Right cardiac atrium (tissue), 5 donors: ENCODE data around the gene GTSE1. TPM values are rescaled to one million over a fixed set of nuclear protein-coding genes. Genes with fewer than 3 reads are reported as not detected.

ENCODE experiments used
- ATAC-seq, 2 donors: fragments of 200-7000 bp; cut with Tn5 transposase; one replicate each; pipeline versions ENCODE4 v1.8.0 to v1.9.1; 2020; ENCODE audit warnings: moderate library complexity in 2 of 2, mild to moderate bottlenecking in 1 of 2
- DNase-seq, 3 donors: peaks; one replicate each; pipeline ENCODE4 v3.0.0-alpha.2; 2020
- H3K27ac ChIP-seq: one replicate; pipeline ENCODE4 v1.5.1; 2013; ENCODE audit warnings: mild to moderate bottlenecking, low read length, control low read depth, moderate library complexity
- H3K27me3 ChIP-seq: one replicate; pipeline ENCODE4 v1.6.1; 2013; ENCODE audit not compliant: control insufficient read depth, insufficient read depth
- H3K4me1 ChIP-seq: one replicate; pipeline ENCODE4 v1.6.1; 2013; ENCODE audit warnings: low read length; ENCODE audit not compliant: control insufficient read depth, insufficient read depth
- H3K4me3 ChIP-seq: one replicate; pipeline ENCODE4 v1.5.1; 2013; ENCODE audit warnings: low read length, control low read depth
- H3K9me3 ChIP-seq: one replicate; pipeline ENCODE4 v1.6.1; 2013; ENCODE audit warnings: low read length; ENCODE audit not compliant: control insufficient read depth
- WGBS: extraction: QIAGEN DNeasy Blood & Tissue Kit; methylation state at CpG from one replicate; pipeline ENCODE4 v1.1.7; 2013; 5-methylcytosine and 5-hydroxymethylcytosine counted together
- intact Hi-C, 4 donors: fragments of 100-400 bp; cut with DNase I; formaldehyde crosslinking; loops; one replicate each; pipeline versions ENCODE4 v1.11.0 to v1.14.0; 2022 to 2023
- polyA plus RNA-seq: library from polyadenylated mRNA; stranded (reverse); fragments of 200-250 nt; gene quantifications from one replicate; pipeline ENCODE4 v1.2.3, GENCODE V29; 2013
- total RNA-seq, 4 donors: library from RNA; stranded (reverse); fragmentation: NEBNext Ultra II Directional; extraction: Animal tissue kit (Norgen Biotek cat#: 25700); gene quantifications; one replicate each; pipeline ENCODE4 v1.2.1, GENCODE V29; 2021
- donor health status: healthy with polysubstance abuse.
- donor health status: DM: no; HTN: yes; CAD: no.
- donor health status: DM: no; HTN: no; CAD: no.
- donor health status: DM: no; HTN: yes; CAD: no; lungs with severe emphysema.
- donor health status: DM: yes; HTN: yes; CAD: no.

GTSE1 gene
- total and polyA plus RNA-seq, 5 donors, result 0.42 to 1.8 (median 1.2) TPM

GRCh38 chr22:46330426-46330825 is 33.8 kb downstream of the GTSE1 start:
- ATAC-seq (no peak), DNase-seq (no peak)
- Histone ChIP-seq H3K9me3 (no peaks in the 10 kb centered on the region), H3K27me3 (no peaks in the 10 kb centered on the region), H3K27ac (no peak overlapping the region), H3K4me1 (no peaks in the 10 kb centered on the region), H3K4me3 (no peak overlapping the region)
- 98% methylated on average over 4 of the region's 4 CpGs for WGBS
- intact Hi-C loops, result no loop called here

GRCh38 chr22:46331496-46331895 is 34.8 kb downstream of the GTSE1 start:
- Histone ChIP-seq H3K9me3 (no peaks in the 10 kb centered on the region), H3K27ac (no peak overlapping the region), H3K4me1 (no peaks in the 10 kb centered on the region), H3K27me3 (no peaks in the 10 kb centered on the region), H3K4me3 (no peak overlapping the region)
- 96% methylated on average over 23 of the region's 23 CpGs for WGBS
- intact Hi-C loops, result no loop called here
- DNase-seq, result no peak
- ATAC-seq, result no peak

- Histone ChIP-seq H3K4me1 (no peaks in the 10 kb centered on the region), H3K27me3 (no peaks in the 10 kb centered on the region), H3K27ac (peak within 1 kb of the TSS; percentile 96), H3K4me3 (peak within 1 kb of the TSS; percentile 75), H3K9me3 (no peaks in the 10 kb centered on the region)
- intact Hi-C loops, result no loop called here
- peak; percentile 96 for ATAC-seq
- under 1% methylated on average over 93 of the region's 93 CpGs for WGBS
- DNase-seq, result peak; percentile 89 to 95 (median 95)
Observed at GRCh38 chr22:46335201-46336118, 38.8 kb downstream of the GTSE1 start, which contains the start of gene TRMU. Gene TRMU (plus strand): TSS chr22:46335714. CDS start chr22:46335765, 51 bp downstream.

- Histone ChIP-seq H3K9me3 (no peaks in the 10 kb centered on the region), H3K27me3 (no peaks in the 10 kb centered on the region), H3K4me1 (no peaks in the 10 kb centered on the region), H3K27ac (peak overlapping the region; percentile 57), H3K4me3 (peak overlapping the region; percentile 75)
- intact Hi-C loops, result no loop called here
- ATAC-seq (peak; percentile 42 to 47), DNase-seq (peak in 2 of 3 donors; percentile 70 to 77)
- WGBS, result 8% methylated on average over 42 of the region's 42 CpGs
Observed at GRCh38 chr22:46336119-46337078, 39.7 kb downstream of the GTSE1 start.

GRCh38 chr22:46337870-46338269 is 41.2 kb downstream of the GTSE1 start:
- Histone ChIP-seq H3K9me3 (no peaks in the 10 kb centered on the region), H3K27me3 (no peaks in the 10 kb centered on the region), H3K4me1 (no peaks in the 10 kb centered on the region), H3K27ac (no peak overlapping the region), H3K4me3 (no peak overlapping the region)
- no peak for ATAC-seq
- DNase-seq, result peak in 1 of 3 donors; percentile 49
- intact Hi-C loops, result no loop called here
- WGBS, result 66% methylated on average over 9 of the region's 9 CpGs

GRCh38 chr22:46338636-46339035 is 42.0 kb downstream of the GTSE1 start:
- ATAC-seq, result no peak
- peak in 1 of 3 donors; percentile 30 for DNase-seq
- Histone ChIP-seq H3K9me3 (no peaks in the 10 kb centered on the region), H3K27ac (peak overlapping the region; percentile 48), H3K4me3 (no peak overlapping the region), H3K27me3 (no peaks in the 10 kb centered on the region), H3K4me1 (no peaks in the 10 kb centered on the region)
- intact Hi-C loops, result no loop called here
- 83% methylated on average over 8 of the region's 8 CpGs for WGBS

GRCh38 chr22:46339956-46340355 is 43.3 kb downstream of the GTSE1 start:
- Histone ChIP-seq H3K4me1 (no peaks in the 10 kb centered on the region), H3K27ac (no peak overlapping the region), H3K27me3 (no peaks in the 10 kb centered on the region), H3K9me3 (no peaks in the 10 kb centered on the region), H3K4me3 (no peak overlapping the region)
- DNase-seq (peak in 1 of 3 donors; percentile 30), ATAC-seq (no peak)
- intact Hi-C loops, result no loop called here
- WGBS, result 92% methylated on average over 5 of the region's 5 CpGs

- Histone ChIP-seq H3K9me3 (no peaks in the 10 kb centered on the region), H3K27me3 (no peaks in the 10 kb centered on the region), H3K4me3 (no peak overlapping the region), H3K27ac (no peak overlapping the region), H3K4me1 (no peaks in the 10 kb centered on the region)
- no peak for ATAC-seq
- peak in 1 of 3 donors; percentile 47 for DNase-seq
- WGBS, result 91% methylated on average over 13 of the region's 13 CpGs
- intact Hi-C loops, result no loop called here
Observed at GRCh38 chr22:46340676-46341075, 44.0 kb downstream of the GTSE1 start.

GRCh38 chr22:46346680-46347405 is 50.2 kb downstream of the GTSE1 start:
- peak; percentile 70 to 79 for ATAC-seq
- peak in 1 of 3 donors; percentile 74 for DNase-seq
- peak overlapping the region; percentile 98 for H3K27ac ChIP-seq
- no peaks in the 10 kb centered on the region for H3K9me3 ChIP-seq
- no peak overlapping the region for H3K4me3 ChIP-seq
- 73% methylated on average over 19 of the region's 19 CpGs for WGBS
- H3K4me1 ChIP-seq, result peaks cover 3% of the 10 kb centered on the region
- intact Hi-C loops, result no loop called here
- no peaks in the 10 kb centered on the region for H3K27me3 ChIP-seq

- 85% methylated on average over 12 of the region's 12 CpGs for WGBS
- H3K9me3 ChIP-seq, result no peaks in the 10 kb centered on the region
- intact Hi-C loops, result no loop called here
- peaks cover 3% of the 10 kb centered on the region for H3K4me1 ChIP-seq
- H3K27me3 ChIP-seq, result no peaks in the 10 kb centered on the region
- ATAC-seq (no peak), DNase-seq (peak in 1 of 3 donors; percentile 43)
- H3K27ac ChIP-seq, result peak overlapping the region; percentile 89
- H3K4me3 ChIP-seq, result no peak overlapping the region
Observed at GRCh38 chr22:46347646-46348045, 51.0 kb downstream of the GTSE1 start.
